ENCODE data around the gene PRDM2.

PRDM2 gene

DNA sequence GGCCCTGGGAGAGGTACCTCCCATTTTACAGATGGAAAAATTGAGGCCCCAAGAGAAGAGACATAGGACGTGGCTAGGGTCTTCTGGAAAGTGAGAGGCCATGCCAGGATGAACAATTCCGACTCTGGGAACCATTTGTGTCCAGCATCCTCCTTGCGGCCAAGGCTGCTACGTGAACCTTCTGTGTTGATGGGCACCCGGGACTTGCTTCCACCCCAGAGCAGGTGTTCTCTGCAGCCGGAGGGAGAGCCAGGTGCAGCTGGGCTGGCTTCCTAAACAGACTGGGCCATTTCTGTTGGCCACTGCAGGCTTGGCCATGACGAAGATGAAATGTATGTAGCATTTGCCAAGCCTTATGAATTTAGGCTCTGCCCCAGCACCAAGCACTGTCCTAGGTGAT, 118.9 kb downstream of the PRDM2 start:
- DNase-seq = no peak

DNA sequence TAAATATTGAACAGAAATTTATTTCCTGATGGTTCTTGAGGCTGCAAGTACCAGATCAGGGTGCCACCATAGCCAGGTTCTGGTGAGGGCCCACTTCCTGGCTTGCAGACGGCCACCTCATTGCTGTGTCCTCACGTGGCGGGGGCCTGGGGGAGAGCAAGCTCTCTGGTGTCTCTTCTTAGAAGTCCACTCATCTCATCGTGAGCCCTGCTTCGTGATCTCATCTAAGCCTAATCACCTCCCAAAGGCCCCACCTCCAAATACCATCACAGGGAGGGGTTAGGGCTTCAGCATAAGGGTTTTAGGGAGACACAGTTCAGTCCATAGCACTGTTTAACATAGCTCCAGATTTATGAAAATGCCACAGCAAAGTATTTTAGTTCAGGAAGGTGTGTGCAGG, 119.7 kb downstream of the PRDM2 start:
- no peak for DNase-seq

- DNase-seq = no peak
These were observed 120.1 kb downstream of the PRDM2 start for GRCh38 chr1:13820055-13820454.

DNA sequence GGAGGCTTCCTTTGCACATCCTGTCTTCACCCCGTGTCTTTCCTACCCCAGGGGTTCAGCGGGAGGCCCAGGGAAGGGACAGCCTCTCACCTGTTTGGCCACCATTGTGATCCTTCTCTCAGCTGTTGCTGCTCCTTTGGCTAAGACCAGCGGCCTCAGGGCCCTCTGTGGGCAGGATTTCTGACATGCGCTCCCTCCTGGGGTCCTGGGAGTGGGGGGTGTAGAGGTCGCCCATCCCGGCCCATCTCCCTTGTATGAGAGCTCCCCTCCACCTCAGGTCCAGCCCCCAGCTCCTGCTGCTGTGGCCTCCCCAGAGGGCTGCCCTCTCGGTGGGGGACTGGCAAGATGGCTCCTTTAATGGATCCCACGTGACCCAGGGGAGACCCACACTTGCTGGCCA, 120.5 kb downstream of the PRDM2 start:
- DNase-seq = no peak

- no peak for DNase-seq
These were observed 123.3 kb downstream of the PRDM2 start for GRCh38 chr1:13823126-13823880.

GRCh38 chr1:13823936-13824335, 123.9 kb downstream of the PRDM2 start:
- no peak for DNase-seq

DNA sequence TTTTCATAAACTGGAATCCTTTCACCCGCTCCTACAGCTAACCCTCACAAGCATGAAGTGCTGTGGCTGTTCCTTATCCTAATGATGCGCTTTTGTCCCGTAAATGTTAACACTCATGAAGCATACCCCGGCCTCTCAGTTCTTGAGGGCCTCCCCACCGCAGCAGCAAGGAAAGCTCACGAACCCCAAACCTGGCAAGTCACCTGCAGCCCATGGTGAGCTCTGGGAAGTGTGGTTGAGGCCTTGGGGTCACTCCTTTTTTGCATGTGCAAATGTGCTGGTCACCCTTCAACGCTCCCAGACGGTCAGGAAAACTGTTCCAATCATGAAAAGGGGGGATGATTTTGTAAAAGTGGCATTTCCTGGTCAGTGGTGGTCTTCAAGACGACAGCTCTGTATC, 124.6 kb downstream of the PRDM2 start:
- DNase-seq = no peak

DNA sequence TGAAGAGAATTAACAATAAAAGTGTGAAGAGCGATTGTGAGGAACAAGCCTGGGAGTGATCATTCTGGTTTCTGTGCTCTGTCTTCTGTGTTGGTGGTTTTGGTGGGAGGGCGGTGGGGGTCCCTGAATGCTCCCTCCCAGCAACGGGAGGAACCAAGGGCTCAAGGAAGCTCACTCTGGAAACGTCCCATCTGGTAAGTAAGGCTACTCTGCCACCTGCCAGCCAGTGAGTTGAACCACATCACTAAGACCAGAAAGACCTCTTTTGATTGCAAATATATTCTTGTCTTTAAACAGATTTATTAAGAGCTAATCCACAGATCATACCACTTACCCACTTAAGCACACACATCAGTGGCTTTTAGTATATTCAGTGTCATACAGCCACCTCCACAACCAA, 125.0 kb downstream of the PRDM2 start:
- no peak for DNase-seq

GRCh38 chr1:13826009-13826408, 126.0 kb downstream of the PRDM2 start:
- no peak for DNase-seq

DNA sequence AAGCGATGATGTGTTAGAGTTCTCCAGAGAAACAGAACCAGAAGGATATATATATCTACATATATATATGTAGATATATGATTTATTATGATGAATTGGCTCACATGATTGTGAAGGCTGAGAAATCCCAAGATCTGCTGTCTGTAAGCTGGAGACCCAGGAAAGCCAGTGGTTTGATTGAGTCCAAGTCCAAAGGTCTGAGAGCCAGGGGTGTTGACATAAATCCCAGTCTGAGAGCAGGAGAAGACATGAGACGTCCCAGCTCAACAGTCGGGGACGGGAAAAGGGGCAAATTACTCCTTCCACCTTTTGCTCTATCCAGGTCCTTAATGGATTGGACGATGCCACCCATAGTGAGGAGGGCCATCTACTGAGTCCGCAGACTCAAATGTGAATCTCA, 126.6 kb downstream of the PRDM2 start:
- DNase-seq = no peak

DNA sequence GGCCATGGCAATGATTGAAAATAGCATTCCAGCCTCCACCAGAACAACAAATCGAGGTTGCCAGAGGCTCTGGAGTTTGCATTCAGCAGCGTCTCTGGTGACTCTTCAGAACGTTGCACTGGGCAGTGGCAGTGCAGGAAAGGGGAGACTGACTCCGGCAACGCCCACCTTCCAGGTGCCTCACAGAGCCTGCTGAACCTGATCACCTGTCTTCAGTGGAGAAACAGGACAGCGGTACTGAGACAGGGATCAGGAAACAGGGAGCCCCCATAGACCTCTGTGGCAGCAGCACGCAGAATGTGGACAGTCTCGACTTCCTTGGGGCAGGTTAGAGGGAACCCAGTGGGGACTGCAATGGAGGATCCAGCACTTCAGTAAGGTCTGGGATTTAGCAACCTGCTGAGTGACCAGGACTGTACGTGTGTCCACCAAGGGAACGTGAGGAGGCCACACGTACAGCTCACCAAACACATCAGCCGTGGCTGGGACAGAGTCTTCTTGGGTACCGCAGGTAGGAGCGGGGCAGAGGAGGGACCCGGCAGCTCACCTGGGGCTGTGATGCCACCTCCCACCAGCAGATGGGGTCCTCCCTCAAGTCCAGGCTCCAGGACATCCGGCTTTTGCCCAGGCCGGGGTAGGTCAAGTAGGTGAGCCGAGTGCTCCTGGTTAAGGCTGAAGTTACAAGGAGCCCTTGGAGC, 128.6 kb downstream of the PRDM2 start:
- no peak for DNase-seq

GRCh38 chr1:13829152-13829769, 129.3 kb downstream of the PRDM2 start:
- DNase-seq = no peak

DNA sequence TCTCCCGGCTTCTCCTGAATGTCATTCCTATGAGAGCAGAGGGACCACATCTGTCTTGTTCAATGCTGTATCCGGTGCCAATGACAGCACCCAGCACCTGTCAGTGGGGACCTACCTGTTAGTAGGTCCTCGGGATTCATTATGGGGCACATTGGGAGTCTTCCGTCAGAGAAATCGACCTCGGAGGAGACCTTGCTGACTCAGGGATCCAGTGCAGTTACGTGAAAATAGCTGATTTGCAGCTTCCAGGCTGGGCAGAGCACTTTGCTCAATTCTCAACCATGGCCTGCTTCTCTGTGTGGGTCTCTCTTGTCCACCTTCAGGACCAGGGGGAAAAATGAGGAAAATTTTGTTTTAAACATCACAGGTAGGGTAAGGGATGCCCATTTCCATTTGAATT, 130.2 kb downstream of the PRDM2 start:
- no peak for DNase-seq

- no peak for DNase-seq
These were observed 130.8 kb downstream of the PRDM2 start for GRCh38 chr1:13830616-13831280.

GRCh38 chr1:13832100-13832499, 132.1 kb downstream of the PRDM2 start:
- DNase-seq = no peak

GRCh38 chr1:13832536-13832935, 132.5 kb downstream of the PRDM2 start:
- DNase-seq = no peak

- no peak for DNase-seq
These were observed 136.1 kb downstream of the PRDM2 start for GRCh38 chr1:13836136-13836535.

- DNase-seq = no peak
These were observed 136.6 kb downstream of the PRDM2 start for GRCh38 chr1:13836631-13837030.

DNA sequence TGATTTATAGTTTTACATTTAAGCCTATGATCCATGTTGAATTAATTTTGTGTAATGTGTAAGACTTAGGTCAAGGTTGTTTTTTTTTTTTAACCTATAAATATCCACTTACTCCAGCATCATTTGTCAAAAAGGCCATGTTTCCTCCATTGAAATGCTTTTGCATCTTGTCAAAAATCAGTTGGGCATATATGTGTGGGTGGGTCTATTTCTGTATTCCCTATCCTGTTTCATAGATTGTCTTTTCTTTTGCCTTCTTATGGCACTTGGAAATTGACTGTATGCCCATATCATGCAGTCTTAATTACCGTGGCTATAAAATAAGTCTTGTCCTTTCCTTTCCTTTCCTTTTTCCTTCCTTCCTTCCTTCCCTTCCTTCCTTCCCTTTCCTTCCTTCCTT, 138.2 kb downstream of the PRDM2 start:
- DNase-seq = no peak

DNA sequence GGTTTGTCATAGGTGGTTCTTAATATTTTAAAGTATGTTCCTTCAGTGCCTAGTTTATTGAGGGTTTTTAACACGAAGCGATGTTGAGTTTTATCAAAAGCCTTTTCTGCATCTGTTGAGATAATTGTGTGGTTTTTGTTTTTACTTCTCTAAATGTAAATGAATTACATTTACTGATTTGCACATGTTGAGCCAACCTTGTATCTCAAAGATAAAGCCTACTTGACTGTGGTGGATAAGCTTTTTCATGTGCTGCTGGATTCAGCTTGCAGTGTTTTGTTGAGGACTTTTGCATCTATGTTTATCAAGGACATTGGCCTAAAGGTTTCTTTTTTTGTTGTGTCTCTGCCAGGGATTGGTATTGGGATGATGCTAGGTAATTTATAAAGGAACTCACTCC, 142.5 kb downstream of the PRDM2 start:
- no peak for DNase-seq

GRCh38 chr1:13851726-13852125, 151.7 kb downstream of the PRDM2 start:
- no peak for DNase-seq

DNA sequence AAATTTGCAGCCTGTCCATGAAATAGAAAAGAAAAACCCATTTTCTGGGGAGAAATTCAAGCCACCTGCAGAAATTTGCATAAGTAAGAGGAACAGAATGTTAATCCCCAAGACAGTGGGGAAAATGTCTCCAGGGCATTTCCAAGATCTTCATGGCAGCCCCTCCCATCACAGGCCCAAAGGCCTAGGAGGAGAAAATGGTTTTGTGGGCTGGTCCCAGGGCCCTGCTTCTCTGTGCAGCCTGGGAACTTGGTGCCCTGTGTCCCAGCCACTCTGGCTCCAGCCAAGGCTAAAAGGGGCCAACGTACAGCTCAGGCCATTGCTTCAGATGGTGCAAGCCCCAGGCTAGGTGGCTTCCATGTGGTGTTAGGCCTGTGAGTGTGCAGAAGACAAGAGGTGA, 155.6 kb downstream of the PRDM2 start:
- DNase-seq = no peak

DNA sequence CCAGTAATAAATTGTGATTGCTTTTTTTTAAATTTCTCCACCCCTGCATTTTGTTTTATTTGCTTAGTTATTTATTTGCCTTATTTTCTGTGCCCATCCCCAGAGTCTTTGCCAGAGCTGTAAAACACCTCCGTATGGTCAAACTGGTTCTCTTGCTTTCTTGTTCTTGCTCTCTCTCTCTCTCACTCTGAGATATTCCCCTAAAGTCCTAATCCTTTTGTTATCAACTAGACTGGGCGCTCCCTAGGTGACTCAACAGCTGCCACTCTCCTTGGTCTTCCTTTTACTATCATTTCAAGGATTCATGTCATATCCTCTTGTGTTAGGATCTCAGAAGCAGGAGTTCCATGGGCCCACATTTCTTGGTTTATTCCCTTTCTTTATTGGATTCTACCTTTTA, 160.0 kb downstream of the PRDM2 start:
- no peak for DNase-seq

DNA sequence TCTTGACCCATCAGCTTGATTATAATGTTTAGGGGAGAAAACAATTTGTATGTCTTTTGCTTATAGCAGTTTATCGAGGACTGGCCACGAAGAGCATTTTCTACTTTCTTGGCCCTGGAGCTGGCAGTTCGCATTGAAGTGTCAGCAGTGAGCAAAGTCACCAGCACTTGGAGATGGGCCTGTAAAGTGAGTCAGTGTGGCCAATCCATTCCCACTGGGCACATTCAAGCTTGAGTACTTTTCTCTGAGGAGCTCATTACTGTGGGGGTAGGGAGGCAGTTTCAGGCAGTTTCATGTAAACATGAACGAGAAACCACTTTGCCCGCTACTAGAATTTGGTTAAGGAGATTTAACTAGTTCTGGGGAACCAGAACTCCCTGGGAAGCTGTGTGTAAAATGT, 164.8 kb downstream of the PRDM2 start:
- DNase-seq = no peak

All from EL (cell line).